Spleen (tissue), 11 donors: ENCODE results near the gene S100A6. TPM values are rescaled to one million over a fixed set of nuclear protein-coding genes. Genes with fewer than 3 reads are reported as not detected.

Source experiments
- DNase-seq: peaks from one replicate; pipeline ENCODE4 v3.0.0-alpha.2; 2020
- H3K27ac ChIP-seq, 8 donors: fragments of 200-600 bp; sonication (generic) in 7 of 8; 1 replicate in 4 of 8; 2 replicates in 4 of 8; pipeline versions ENCODE4 v1.5.0 to v1.8.0; 2016 to 2021; ENCODE audit warnings: inconsistent platforms in 4 of 8, mild to moderate bottlenecking in 4 of 8, moderate library complexity in 1 of 8
- H3K27me3 ChIP-seq, 7 donors: fragments of 200-600 bp; sonication (generic) in 6 of 7; replicated peaks in 1 of 7; 1 replicate in 4 of 7; 2 replicates in 3 of 7; pipeline versions ENCODE4 v1.5.0 to v1.8.0; 2016 to 2021; ENCODE audit warnings: inconsistent platforms in 3 of 7, mild to moderate bottlenecking in 1 of 7
- H3K36me3 ChIP-seq, 6 donors: fragments of 200-600 bp; sonication (generic) in 5 of 6; 1 replicate in 4 of 6; 2 replicates in 2 of 6; pipeline versions ENCODE4 v1.5.0 to v1.8.0; 2016 to 2021; ENCODE audit warnings: inconsistent platforms in 2 of 6
- H3K4me1 ChIP-seq, 6 donors: fragments of 200-600 bp; sonication (generic) in 5 of 6; 1 replicate in 3 of 6; 2 replicates in 3 of 6; pipeline versions ENCODE4 v1.5.0 to v1.8.0; 2016 to 2021; ENCODE audit warnings: inconsistent platforms in 3 of 6
- H3K4me3 ChIP-seq, 8 donors: fragments of 200-600 bp; sonication (generic) in 7 of 8; 1 replicate in 4 of 8; 2 replicates in 4 of 8; pipeline versions ENCODE4 v1.5.0 to v1.8.0; 2016 to 2021; ENCODE audit warnings: inconsistent platforms in 4 of 8, mild to moderate bottlenecking in 4 of 8, moderate library complexity in 2 of 8
- H3K9me3 ChIP-seq, 8 donors: fragments of 200-600 bp; sonication (generic) in 7 of 8; 1 replicate in 4 of 8; 2 replicates in 4 of 8; pipeline versions ENCODE4 v1.5.0 to v1.8.0; 2016 to 2021; ENCODE audit warnings: inconsistent platforms in 4 of 8
- POLR2A ChIP-seq, 3 donors: fragments of 450-650 bp; IDR thresholded peaks; one replicate each; pipeline ENCODE4 v1.5.1; 2017; ENCODE audit warnings: antibody characterized with exemption in 3 of 3, mild to moderate bottlenecking in 1 of 3
- POLR2AphosphoS5 ChIP-seq, 3 donors: sonication (generic); formaldehyde crosslinking; IDR thresholded peaks; one replicate each; pipeline ENCODE4 v1.5.1; 2017; ENCODE audit warnings: antibody characterized with exemption in 3 of 3
- WGBS, 5 donors: extraction: QIAGEN DNeasy Blood & Tissue Kit in 3 of 5; methylation state at CpG; one replicate each; pipeline versions ENCODE4 v1.1.5 to v1.1.7; 2013 to 2018; 5-methylcytosine and 5-hydroxymethylcytosine counted together
- intact Hi-C: fragments of 100-400 bp; cut with DNase I; formaldehyde crosslinking; loops from one replicate; pipeline ENCODE4 v1.15.0; 2023; ENCODE audit warnings: low total_unique reads
- polyA plus RNA-seq, 3 donors: library from polyadenylated mRNA; stranded (reverse); fragments of 200-250 nt; gene quantifications; one replicate each; pipeline ENCODE4 v1.2.1, GENCODE V29; 2013
- total RNA-seq, 7 donors: library from RNA; depleted of rRNA in 3 of 7; stranded (reverse); fragments of >200 nt in 3 of 7; fragmentation: NEBNext Ultra II Directional in 4 of 7; extraction: Animal tissue kit (Norgen Biotek cat#: 25700) in 4 of 7; gene quantifications; one replicate each; pipeline versions ENCODE4 v1.1.0 to v1.2.1, GENCODE V29; 2016 to 2021
- TF ChIP-seq, protein P1 (sequence below), 11 experiments: fragments of 200-600 bp in 7 of 11; fragments of 450-650 bp in 4 of 11; sonication (generic) in 4 of 11; IDR thresholded peaks in 8 of 11; conservative IDR thresholded peaks in 3 of 11; 1 replicate in 7 of 11; 2 replicates in 4 of 11; pipeline versions ENCODE4 v1.4.0 to v1.8.0; 2016 to 2021; ENCODE audit warnings: antibody characterized with exemption in 11 of 11, inconsistent platforms in 4 of 11, mild to moderate bottlenecking in 1 of 11
- donor health status: healthy with polysubstance abuse.
- donor health status: DM: no; HTN: no; CAD: no; lungs with moderate emphysema.
- donor health status: DM: no; HTN: no; CAD: no.
- donor health status: Bipolar disorder and iron deficiency.
- donor health status: healthy.
- donor health status: DM: no; HTN: no; CAD: no.
- donor health status: DM: yes; HTN: yes; CAD: no.

S100A6 gene
- total and polyA plus RNA-seq, 10 donors, result 121 to 779 (median 226) TPM

DNA sequence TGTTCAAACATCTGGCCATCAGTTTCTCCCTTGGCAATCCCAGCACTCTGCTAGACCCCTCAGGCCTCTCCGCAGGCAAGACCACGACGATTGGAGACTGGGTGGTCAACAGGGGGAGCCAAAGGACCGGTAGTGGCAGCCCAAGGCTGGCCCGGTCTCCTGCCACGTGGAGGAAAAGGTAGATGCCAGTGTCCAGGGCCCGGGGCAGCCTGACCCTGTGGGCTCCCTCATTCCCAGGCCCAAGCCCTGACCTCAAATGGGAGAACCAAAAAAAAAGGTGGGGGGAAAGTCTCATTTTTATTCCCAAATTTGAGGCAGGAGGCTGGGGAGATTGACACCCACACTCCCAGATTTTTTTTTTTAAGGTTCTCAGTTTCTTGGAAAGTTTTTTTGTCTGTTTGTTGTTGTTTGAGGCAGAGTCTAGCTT lies 24.8 kb downstream of the S100A6 start:
- H3K9me3 ChIP-seq, result no peaks in the 10 kb centered on the region
- H3K27me3 ChIP-seq, result no peaks in the 10 kb centered on the region
- DNase-seq, result peak; percentile 94
- WGBS, 5 donors, result 0 to 3% (median 0%) methylated on average over 2 to 7 of the region's 7 CpGs
- H3K4me1 ChIP-seq, result peaks cover 0 to 41% (median 16%) of the 10 kb centered on the region in 6 donors
- no peaks in the 10 kb centered on the region for H3K36me3 ChIP-seq
- TF ChIP-seq, protein P1, sequence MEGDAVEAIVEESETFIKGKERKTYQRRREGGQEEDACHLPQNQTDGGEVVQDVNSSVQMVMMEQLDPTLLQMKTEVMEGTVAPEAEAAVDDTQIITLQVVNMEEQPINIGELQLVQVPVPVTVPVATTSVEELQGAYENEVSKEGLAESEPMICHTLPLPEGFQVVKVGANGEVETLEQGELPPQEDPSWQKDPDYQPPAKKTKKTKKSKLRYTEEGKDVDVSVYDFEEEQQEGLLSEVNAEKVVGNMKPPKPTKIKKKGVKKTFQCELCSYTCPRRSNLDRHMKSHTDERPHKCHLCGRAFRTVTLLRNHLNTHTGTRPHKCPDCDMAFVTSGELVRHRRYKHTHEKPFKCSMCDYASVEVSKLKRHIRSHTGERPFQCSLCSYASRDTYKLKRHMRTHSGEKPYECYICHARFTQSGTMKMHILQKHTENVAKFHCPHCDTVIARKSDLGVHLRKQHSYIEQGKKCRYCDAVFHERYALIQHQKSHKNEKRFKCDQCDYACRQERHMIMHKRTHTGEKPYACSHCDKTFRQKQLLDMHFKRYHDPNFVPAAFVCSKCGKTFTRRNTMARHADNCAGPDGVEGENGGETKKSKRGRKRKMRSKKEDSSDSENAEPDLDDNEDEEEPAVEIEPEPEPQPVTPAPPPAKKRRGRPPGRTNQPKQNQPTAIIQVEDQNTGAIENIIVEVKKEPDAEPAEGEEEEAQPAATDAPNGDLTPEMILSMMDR (IDR thresholded peaks at IDR 0.05 in 8 of 11, conservative IDR thresholded peaks at IDR 0.05 in 3 of 11), result peak; percentile 75 to 91 (median 87)
- no peak for TF ChIP-seq POLR2A (IDR thresholded peaks at IDR 0.05)
- peak; percentile 26 to 55 (median 36) for TF ChIP-seq POLR2AphosphoS5 (IDR thresholded peaks at IDR 0.05)
- no peak overlapping the region for H3K4me3 ChIP-seq
- no peak overlapping the region for H3K27ac ChIP-seq
- intact Hi-C loops, result loop anchor here (1.0 kb wide), 1 partner anchor 57 kb away; no protein-coding TSS in a partner anchor

DNA sequence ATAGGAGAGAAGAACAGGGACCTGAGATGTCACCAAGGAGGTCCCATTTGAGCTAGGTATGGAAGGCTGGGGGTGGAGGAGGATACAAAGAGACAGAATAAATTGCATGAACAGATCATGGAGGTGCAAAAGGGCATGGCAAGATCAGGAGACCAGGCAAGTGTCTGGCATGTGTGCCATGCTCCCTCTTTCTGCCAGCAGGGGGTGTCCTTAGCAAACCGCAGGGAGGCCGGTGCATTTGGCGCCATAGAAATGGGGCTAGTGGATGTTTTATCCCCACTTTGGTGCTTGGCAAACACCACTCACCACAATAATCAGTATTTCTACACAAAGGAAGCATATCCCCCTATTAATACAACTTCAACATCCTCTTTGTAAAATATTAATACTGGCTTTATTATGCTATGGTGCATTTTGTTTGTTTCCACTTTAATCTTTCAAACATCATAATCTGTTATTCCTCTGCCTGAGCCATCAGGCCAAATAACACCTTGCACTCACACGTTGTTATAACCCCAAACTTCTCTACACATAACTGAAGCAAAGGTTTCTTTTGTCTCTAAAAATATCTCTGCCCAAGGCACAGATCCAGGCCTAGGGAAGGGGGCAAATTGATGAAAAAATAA lies 25.9 kb downstream of the S100A6 start:
- DNase-seq, result peak; percentile 82
- Histone ChIP-seq H3K4me3 (no peak overlapping the region), H3K4me1 (peaks cover 0 to 29% (median 7%) of the 10 kb centered on the region in 6 donors), H3K36me3 (no peaks in the 10 kb centered on the region), H3K9me3 (no peaks in the 10 kb centered on the region), H3K27ac (no peak overlapping the region), H3K27me3 (no peaks in the 10 kb centered on the region)
- WGBS, 5 donors, result 49 to 82% (median 64%) methylated on average over 4 of the region's 4 CpGs
- intact Hi-C loops, result no loop called here
- TF ChIP-seq POLR2A (IDR thresholded peaks at IDR 0.05), result no peak
- TF ChIP-seq POLR2AphosphoS5 (IDR thresholded peaks at IDR 0.05), result no peak
- TF ChIP-seq, protein P1 (IDR thresholded peaks at IDR 0.05 in 8 of 11, conservative IDR thresholded peaks at IDR 0.05 in 3 of 11), result peak; percentile 43 to 80 (median 64)

DNA sequence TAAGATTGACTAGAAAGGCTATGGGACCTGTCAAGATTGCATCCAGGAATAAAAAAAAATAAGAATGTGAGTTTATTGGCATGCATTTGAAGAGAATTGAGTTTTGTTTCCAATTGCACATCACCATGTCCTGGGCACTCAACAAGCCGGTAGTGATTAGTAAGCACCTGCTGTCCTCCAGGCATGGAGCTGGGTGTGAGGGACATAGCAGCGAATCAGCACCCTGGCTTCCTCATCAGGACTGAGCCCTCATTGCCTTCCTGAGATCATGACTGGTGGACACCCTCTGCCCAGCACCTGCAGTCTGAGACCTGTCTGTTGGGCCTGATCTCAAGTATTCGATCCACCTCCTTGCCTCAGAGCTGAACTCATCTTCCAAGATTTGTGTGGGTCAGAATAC lies 26.8 kb downstream of the S100A6 start:
- Histone ChIP-seq H3K27me3 (no peaks in the 10 kb centered on the region), H3K4me3 (no peak overlapping the region), H3K36me3 (no peaks in the 10 kb centered on the region), H3K27ac (no peak overlapping the region), H3K9me3 (no peaks in the 10 kb centered on the region), H3K4me1 (peaks cover 0 to 21% (median 7%) of the 10 kb centered on the region in 6 donors)
- TF ChIP-seq, protein P1 (IDR thresholded peaks at IDR 0.05 in 8 of 11, conservative IDR thresholded peaks at IDR 0.05 in 3 of 11), result no peak
- TF ChIP-seq POLR2AphosphoS5 (IDR thresholded peaks at IDR 0.05), result no peak
- intact Hi-C loops, result no loop called here
- no peak for DNase-seq
- WGBS, 5 donors, result 90 to 96% (median 92%) methylated on average over 3 of the region's 3 CpGs

DNA sequence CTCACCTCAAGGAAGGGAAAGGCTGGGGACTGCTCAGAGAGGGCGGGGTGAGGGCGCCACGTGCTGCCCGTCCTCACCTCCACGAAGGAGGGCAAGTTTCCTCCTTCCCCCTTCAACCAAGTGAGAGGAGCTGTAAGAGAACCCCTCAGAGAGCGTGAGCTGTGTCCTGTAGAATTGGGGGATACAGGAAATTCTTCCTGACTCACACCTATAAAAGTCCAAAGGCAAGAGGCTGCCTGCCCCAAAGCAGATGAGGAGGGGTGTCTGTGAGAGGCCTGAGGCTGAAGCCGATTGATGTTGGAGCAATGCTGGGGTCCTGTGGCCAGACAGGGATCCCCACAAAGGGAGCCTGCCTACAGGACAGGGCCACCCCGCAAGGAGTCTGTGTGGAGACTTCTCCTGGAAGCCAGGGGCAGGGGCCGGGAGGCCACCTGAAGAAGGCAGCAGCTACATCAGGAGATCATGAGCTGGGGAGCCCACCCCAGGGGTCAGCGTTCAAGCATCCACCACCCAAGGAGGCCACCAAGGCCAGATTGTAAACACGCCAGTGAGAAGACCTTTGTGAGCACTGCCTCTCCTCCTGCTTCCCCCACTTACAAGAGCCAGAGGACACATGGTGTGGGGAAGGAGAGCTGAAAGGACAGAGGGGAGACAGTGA lies 27.7 kb downstream of the S100A6 start:
- Histone ChIP-seq H3K4me1 (peaks cover 0 to 17% (median 7%) of the 10 kb centered on the region in 6 donors), H3K27me3 (no peaks in the 10 kb centered on the region), H3K27ac (peak overlapping the region in 5 of 8 donors; percentile 44 to 63 (median 47)), H3K4me3 (no peak overlapping the region), H3K36me3 (no peaks in the 10 kb centered on the region), H3K9me3 (no peaks in the 10 kb centered on the region)
- intact Hi-C loops, result no loop called here
- TF ChIP-seq, protein P1 (IDR thresholded peaks at IDR 0.05 in 8 of 11, conservative IDR thresholded peaks at IDR 0.05 in 3 of 11), result no peak
- TF ChIP-seq POLR2A (IDR thresholded peaks at IDR 0.05) (no peak), POLR2AphosphoS5 (IDR thresholded peaks at IDR 0.05) (no peak)
- DNase-seq, result no peak
- WGBS, 5 donors, result 80 to 87% (median 87%) methylated on average over 6 to 11 of the region's 11 CpGs
